Keratinocyte (primary cell): ENCODE data around the gene SREBF1.

Source experiments
- EZH2 ChIP-seq: IDR thresholded peaks from one replicate; pipeline ENCODE4 v1.6.1; 2012; ENCODE audit warnings: inconsistent platforms, mild to moderate bottlenecking, low read length, moderate library complexity
- TF ChIP-seq, protein P1 (sequence below), 3 experiments: IDR thresholded peaks in 1 of 3; conservative IDR thresholded peaks in 1 of 3; optimal IDR thresholded peaks in 1 of 3; 2 replicates in 2 of 3; 3 replicates in 1 of 3; pipeline versions ENCODE3 to v1.5.1; 2011; ENCODE audit warnings: low read length in 3 of 3, mild to moderate bottlenecking in 3 of 3, moderate library complexity in 2 of 3, control low read depth in 1 of 3, inconsistent platforms in 1 of 3; ENCODE audit not compliant: insufficient read depth in 2 of 3; ENCODE audit errors: extremely low read depth in 1 of 3

DNA sequence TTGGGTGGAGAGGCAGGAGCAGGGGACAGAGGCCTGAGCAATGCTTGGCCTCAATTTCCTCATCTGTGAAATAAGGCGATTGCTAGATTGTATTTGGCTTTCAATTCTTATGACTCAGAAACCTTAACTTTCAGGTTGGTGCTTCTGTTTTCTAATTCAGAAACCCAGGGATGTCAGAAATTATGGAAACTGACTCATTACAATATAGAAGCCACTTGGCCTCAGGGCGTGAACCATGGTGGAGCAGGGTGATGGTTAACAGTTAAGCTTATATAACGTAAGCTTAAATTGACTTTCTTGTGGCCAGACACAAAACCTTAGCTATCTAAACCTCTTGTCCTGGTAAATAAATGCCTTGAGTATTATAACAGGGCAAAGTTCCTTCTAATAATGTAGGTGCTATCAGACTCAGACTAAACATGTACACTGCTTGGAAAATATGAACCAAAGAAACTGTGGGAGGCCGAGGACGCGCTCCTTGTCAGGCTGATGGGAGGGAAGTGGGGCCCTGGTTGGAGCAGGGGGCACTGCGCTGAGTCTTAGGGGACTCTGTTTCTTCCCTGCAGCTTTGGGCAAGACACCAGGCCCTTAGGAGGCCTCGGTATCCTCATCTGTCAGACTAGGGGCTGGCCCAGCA, 17.1 kb upstream of the SREBF1 start:
- TF ChIP-seq, protein P1, sequence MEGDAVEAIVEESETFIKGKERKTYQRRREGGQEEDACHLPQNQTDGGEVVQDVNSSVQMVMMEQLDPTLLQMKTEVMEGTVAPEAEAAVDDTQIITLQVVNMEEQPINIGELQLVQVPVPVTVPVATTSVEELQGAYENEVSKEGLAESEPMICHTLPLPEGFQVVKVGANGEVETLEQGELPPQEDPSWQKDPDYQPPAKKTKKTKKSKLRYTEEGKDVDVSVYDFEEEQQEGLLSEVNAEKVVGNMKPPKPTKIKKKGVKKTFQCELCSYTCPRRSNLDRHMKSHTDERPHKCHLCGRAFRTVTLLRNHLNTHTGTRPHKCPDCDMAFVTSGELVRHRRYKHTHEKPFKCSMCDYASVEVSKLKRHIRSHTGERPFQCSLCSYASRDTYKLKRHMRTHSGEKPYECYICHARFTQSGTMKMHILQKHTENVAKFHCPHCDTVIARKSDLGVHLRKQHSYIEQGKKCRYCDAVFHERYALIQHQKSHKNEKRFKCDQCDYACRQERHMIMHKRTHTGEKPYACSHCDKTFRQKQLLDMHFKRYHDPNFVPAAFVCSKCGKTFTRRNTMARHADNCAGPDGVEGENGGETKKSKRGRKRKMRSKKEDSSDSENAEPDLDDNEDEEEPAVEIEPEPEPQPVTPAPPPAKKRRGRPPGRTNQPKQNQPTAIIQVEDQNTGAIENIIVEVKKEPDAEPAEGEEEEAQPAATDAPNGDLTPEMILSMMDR (optimal IDR thresholded peaks at IDR 0.05 in 1 of 3, IDR thresholded peaks at IDR 0.05 in 1 of 3, conservative IDR thresholded peaks at IDR 0.05 in 1 of 3; ENCODE audit: extremely low read depth in 1 of 3, insufficient read depth in 2 of 3, low read length in 3 of 3): no peak
- no peak for TF ChIP-seq EZH2
